HG02870 (cell line): ENCODE data around the gene COA7.
"Not testable (repeated sequence)": the region's sequence is repeated elsewhere in the genome, so short reads cannot be mapped to it uniquely, and the experiment has no call there.

ENCODE experiments used
- ATAC-seq: cut with Tn5 transposase; IDR thresholded peaks from one replicate; pipeline ENCODE4 v1.9.1; 2021; ENCODE audit warnings: mild to moderate bottlenecking, moderate library complexity; ENCODE audit not compliant: unreplicated experiment

Gene COA7

DNA sequence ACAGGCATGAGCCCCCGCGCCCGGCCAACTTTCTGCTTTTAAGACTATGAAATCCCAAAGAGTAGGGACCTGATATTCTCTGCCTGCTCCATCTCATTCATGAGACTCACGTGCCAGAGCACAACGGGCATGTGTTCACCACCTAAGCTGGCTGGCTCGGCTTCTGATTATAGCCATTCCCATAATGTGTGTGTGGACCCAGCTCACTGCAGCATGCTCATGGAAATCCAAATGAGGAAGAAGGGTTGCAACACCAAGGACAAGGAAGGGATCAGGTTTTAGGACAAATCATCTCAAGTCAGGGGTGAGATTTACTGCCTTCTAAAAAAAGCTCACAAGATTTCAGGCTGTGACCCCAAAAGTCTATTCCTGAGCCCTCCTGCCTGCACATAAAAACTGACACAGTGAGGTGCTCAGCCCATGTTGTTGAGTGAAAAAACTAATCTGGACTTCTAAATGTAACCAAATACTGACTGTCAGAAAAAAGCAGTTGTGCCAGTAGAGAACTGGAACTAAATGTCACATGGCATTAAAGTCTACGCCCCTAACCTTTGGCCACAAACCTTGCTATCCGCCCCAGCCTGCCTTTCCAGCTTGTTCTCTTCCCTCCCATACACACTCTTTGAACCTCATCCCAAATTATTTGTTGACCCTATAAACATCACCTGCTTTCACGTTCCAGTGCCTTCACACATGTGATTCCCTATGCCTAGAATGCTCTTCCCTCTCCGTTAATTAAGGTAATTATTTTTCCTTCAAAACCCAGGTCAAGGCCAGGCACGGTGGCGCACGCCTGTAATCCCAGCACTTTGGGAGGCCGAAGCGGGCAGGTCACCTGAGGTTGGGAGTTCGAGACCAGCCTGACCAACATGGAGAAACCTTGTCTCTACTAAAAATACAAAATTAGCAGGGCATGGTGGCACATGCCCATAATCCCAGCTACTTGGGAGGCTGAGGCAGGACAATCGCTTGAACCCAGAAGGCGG lies 9.1 kb upstream of the COA7 start:
- ATAC-seq, result no peak

- ATAC-seq, result no peak
Observed at GRCh38 chr1:52706136-52706670, 8.1 kb upstream of the COA7 start.

DNA sequence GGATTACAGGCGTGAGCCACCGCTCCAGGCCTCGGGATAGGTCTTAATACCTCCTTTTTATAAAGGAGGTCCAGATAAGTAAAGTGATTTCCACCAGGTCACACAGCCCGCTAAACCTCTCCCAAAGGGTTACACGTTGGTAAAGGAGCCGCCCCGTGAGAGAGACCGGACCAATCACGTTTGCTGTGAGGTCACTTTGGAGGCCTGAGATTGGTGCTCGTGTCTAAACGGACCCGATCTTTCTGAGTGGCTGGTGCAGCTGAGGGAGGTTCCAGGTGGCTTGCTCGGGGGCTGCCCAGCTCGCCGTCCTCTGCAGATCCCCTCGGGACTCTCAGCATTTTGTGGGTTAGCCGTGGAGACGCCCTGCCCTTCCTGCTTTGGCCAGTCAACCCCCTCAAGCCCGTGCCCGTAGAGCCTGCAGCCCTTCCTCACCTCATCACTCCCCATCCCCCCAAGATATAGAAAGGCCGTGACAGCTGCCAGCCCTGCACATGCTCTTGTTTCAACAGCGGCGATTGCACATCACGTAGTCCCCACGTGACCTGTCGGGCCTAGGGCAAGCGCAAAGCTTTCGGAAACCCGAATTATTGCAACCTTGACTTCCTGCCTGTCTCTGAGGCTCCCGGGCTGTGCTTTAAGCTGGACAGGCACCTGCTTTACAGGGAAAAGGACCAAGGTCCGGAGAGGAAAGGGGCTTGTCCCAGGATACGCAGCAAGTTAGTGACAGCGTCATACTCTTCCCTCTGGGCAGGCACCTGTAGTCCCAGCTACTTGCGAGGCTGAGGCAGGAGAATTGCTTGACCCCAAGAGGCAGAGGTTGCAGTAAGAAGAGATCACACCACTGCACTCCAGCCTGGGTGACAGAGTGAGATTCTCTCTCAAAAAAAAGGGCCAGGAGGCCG lies 5.0 kb upstream of the COA7 start:
- peak; percentile 89 for ATAC-seq

DNA sequence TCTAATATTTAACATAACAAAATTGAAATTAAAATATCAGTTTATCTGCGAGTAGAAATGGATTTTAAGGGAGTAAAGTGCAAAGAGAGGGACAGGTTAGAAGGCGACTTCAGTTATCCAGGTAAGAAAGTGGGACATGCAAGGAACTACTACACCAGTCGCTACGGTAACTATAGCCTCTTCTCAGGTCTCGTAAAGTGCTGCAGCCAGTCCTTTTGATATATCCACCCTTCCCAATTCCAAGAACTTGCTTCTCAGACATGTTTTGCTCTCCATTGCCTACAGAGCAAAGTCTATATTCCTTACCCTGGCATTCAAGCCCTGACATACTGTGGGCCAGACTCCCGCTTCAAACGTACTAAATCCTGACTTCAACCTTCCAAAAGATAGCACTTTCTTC lies 2.5 kb downstream of the COA7 start:
- ATAC-seq, result no peak

DNA sequence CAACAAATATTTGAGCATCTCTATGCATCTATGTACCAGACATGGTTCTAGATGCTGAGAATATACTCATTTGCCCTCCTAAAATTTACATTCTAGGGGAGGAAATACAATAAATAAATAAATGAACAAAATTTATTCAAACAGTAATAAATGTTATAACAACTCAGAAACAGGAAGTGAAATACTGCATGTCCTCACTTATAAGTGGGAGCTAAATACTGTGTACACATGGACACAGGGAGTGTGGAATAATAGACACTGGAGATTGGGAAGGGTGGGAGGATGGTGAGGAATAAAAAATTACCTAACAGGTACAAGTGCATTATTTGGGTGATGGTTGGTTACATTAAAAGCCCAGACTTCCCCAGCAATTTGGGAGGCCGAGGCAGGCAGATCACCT lies 4.3 kb downstream of the COA7 start:
- no peak for ATAC-seq

GRCh38 chr1:52693351-52693750 lies 4.8 kb downstream of the COA7 start:
- ATAC-seq, result not testable (repeated sequence)

DNA sequence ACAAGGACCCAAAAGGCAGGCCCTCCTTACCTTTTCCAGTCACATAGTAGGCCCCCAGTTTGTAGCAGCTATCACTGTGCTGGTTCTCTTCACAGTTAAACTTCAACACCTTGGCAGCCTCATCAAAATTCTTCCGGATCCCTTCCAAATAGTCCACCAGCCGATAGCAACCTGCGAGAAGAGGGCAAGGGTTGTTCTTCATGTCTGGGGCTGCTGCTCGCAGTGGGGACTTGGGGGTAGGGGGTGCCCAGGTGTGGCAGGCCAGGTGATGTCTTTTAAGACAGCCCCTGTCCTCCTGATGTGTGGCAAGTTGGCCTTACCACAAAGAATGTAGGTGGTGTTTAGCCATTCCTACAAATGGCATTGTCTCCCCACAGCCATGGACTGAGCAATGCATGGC lies 5.5 kb downstream of the COA7 start:
- no peak for ATAC-seq

GRCh38 chr1:52691821-52692220 lies 6.3 kb downstream of the COA7 start:
- ATAC-seq, result no peak

DNA sequence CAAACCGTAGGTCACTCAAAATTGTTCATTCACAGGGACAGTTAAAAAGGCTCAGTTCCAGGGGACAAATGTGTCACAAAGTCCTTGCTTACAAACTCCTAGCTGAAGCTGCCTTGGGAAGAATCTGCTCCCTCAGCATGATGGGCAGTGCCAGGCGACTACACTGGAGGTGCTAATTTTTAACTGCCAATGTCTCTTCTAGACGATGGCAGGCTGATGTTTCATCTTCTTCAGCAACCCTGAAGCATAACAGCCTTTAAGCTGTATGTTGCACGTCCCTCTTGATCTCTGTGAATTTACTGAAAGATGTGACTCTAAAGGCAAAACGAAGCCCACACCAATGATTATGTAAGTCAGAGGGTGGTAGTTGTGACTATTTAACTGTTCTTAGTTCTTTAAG lies 11.3 kb downstream of the COA7 start:
- ATAC-seq, result no peak

GRCh38 chr1:52686261-52686751 lies 11.8 kb downstream of the COA7 start:
- peak; percentile 82 for ATAC-seq

GRCh38 chr1:52684545-52684944 lies 13.6 kb downstream of the COA7 start:
- no peak for ATAC-seq

- ATAC-seq, result no peak
Observed at GRCh38 chr1:52683367-52683940, 14.7 kb downstream of the COA7 start.

DNA sequence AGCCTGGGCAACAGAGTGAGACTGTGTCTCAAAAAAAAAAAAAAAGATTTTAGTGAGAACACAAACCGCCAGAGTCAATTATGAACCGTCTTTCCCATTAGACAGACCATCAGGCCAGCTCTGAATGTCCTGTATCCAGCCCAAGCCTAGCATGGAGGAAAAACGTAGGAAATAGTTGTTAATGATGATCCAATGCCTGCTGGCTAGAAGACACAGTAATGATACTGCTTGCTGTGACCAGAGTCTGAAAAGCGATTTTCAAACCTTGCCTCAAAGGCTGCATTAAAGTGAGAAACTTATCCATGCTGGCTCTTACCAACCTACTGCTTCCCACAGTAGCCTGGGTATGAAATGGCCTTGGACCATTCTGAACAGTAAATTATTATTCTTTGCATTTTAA lies 17.0 kb downstream of the COA7 start:
- no peak for ATAC-seq

DNA sequence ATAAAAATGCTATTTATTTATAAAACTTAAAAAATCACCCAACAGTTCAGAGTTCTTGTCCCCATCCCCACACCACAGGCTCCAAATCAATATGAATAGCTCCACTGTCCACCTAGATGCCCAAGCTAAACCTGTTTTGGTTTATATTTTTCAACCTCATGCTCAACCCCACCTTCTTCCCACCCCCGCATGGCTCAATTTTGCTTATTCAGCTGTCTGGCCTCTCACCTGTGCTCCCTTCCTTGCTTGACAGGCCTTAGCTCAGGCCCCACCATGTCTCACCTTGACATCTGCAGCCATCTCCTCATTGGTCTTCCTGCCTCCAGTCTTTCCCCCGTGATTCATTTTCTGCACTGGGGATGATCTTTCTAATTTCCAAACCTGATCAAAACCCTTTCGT lies 17.8 kb downstream of the COA7 start:
- no peak for ATAC-seq

DNA sequence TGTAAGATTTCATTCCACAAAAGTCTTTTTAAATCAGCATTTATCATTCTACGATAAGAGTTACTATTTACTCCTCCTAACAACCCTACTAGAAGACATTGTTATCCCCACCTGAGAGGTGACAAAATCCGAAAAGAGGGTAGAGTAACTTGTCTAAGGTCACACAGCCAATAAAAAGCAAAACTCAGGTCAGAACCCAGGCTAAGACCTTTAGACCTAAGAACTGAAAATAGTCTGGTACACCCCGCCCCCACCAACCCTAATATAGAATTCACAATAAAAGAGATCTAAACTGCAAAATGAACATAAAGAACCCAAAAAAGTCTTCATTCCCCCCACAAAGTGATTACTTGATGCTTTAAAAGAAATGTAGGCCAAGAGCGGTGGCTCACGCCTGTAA lies 18.6 kb downstream of the COA7 start:
- no peak for ATAC-seq

GRCh38 chr1:52679048-52679447 lies 19.1 kb downstream of the COA7 start:
- no peak for ATAC-seq

GRCh38 chr1:52677076-52677806 lies 20.9 kb downstream of the COA7 start:
- no peak for ATAC-seq

DNA sequence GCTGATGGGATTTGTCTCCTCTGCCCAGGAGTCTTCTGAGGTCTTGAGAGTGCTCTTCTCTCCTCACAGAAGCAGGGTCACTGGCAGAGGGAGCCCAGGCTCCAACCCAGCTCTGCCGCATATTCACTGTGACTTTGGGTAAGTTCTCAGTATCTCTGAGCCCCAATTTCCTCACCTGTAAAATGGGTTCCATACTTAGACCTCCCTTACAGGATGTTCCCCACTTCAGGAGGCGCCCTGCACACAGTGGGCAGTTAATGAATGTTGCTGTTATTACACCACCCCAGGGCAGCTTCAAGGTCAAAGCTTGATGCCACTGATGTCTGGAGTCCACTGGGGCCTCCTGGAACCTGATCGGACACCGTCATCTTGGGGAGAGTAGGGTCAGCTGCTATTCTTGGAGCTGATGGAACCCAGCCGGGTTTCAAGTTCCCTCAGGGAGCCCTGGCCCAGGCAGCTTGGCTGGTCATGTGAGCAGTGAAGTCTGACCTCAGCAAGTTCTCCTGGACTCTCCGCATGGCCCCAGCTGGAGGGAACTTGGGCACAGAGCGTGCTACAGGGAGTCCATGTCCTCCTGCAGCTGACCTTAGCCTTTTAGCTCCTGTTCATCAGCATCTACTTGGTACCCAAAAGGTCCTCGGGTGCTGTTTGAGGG lies 21.8 kb downstream of the COA7 start:
- no peak for ATAC-seq

- ATAC-seq, result no peak
Observed at GRCh38 chr1:52674497-52675384, 23.4 kb downstream of the COA7 start.
